ENCODE measurements around the gene GRM1. TPM values are rescaled to one million over a fixed set of nuclear protein-coding genes. Genes with fewer than 3 reads are reported as not detected.

GRM1 gene
- polyA plus RNA-seq, 1 experiment, result 0.01 TPM

- TF ChIP-seq CTCF (IDR thresholded peaks at IDR 0.05; ENCODE audit: low read depth, low read length), result no peak
- Histone ChIP-seq H3K27me3 (ENCODE audit: control insufficient read depth, insufficient read depth, low read length) (no peaks in the 10 kb centered on the region), H3K27ac (ENCODE audit: low read depth, low read length) (no peak overlapping the region), H3K9me3 (ENCODE audit: control insufficient read depth, insufficient read depth, low read length) (no peaks in the 10 kb centered on the region), H3K4me3 (ENCODE audit: low read depth, low read length) (no peak overlapping the region)
- POLR2A ChIA-PET, result no interaction called here
- DNase-seq (ENCODE audit: low read depth, low spot score), result no peak
- CTCF ChIA-PET, result no interaction called here
Measured at GRCh38 chr6:146281651-146282362, 252.9 kb downstream of the GRM1 start.

- no peak for DNase-seq (ENCODE audit: low read depth, low spot score)
- no peak overlapping the region for H3K27ac ChIP-seq (ENCODE audit: low read depth, low read length)
- TF ChIP-seq CTCF (IDR thresholded peaks at IDR 0.05; ENCODE audit: low read depth, low read length), result no peak
- CTCF ChIA-PET, result no interaction called here
- no peaks in the 10 kb centered on the region for H3K9me3 ChIP-seq (ENCODE audit: control insufficient read depth, insufficient read depth, low read length)
- POLR2A ChIA-PET, result no interaction called here
- H3K4me3 ChIP-seq (ENCODE audit: low read depth, low read length), result no peak overlapping the region
- no peaks in the 10 kb centered on the region for H3K27me3 ChIP-seq (ENCODE audit: control insufficient read depth, insufficient read depth, low read length)
Measured at GRCh38 chr6:146282837-146283236, 254.0 kb downstream of the GRM1 start.

GRCh38 chr6:146284311-146284710 lies 255.4 kb downstream of the GRM1 start:
- Histone ChIP-seq H3K4me3 (ENCODE audit: low read depth, low read length) (no peak overlapping the region), H3K27ac (ENCODE audit: low read depth, low read length) (no peak overlapping the region), H3K9me3 (ENCODE audit: control insufficient read depth, insufficient read depth, low read length) (no peaks in the 10 kb centered on the region), H3K27me3 (ENCODE audit: control insufficient read depth, insufficient read depth, low read length) (no peaks in the 10 kb centered on the region)
- CTCF ChIA-PET, result no interaction called here
- no peak for DNase-seq (ENCODE audit: low read depth, low spot score)
- no peak for TF ChIP-seq CTCF (IDR thresholded peaks at IDR 0.05; ENCODE audit: low read depth, low read length)
- POLR2A ChIA-PET, result no interaction called here

- H3K27ac ChIP-seq (ENCODE audit: low read depth, low read length), result no peak overlapping the region
- no peak overlapping the region for H3K4me3 ChIP-seq (ENCODE audit: low read depth, low read length)
- TF ChIP-seq CTCF (IDR thresholded peaks at IDR 0.05; ENCODE audit: low read depth, low read length), result no peak
- H3K9me3 ChIP-seq (ENCODE audit: control insufficient read depth, insufficient read depth, low read length), result no peaks in the 10 kb centered on the region
- no peaks in the 10 kb centered on the region for H3K27me3 ChIP-seq (ENCODE audit: control insufficient read depth, insufficient read depth, low read length)
- POLR2A ChIA-PET, result no interaction called here
- no peak for DNase-seq (ENCODE audit: low read depth, low spot score)
- CTCF ChIA-PET, result no interaction called here
Measured at GRCh38 chr6:146286961-146287360, 258.1 kb downstream of the GRM1 start.

- Histone ChIP-seq H3K4me3 (ENCODE audit: low read depth, low read length) (no peak overlapping the region), H3K9me3 (ENCODE audit: control insufficient read depth, insufficient read depth, low read length) (no peaks in the 10 kb centered on the region), H3K27ac (ENCODE audit: low read depth, low read length) (no peak overlapping the region), H3K27me3 (ENCODE audit: control insufficient read depth, insufficient read depth, low read length) (no peaks in the 10 kb centered on the region)
- ChIA-PET CTCF (no interaction called here), POLR2A (no interaction called here)
- no peak for DNase-seq (ENCODE audit: low read depth, low spot score)
- TF ChIP-seq CTCF (IDR thresholded peaks at IDR 0.05; ENCODE audit: low read depth, low read length), result no peak
Measured at GRCh38 chr6:146287691-146288369, 259.0 kb downstream of the GRM1 start.
